ENCODE results near the gene CDYL. TPM values are rescaled to one million over a fixed set of nuclear protein-coding genes. Genes with fewer than 3 reads are reported as not detected.

Gene CDYL
- total and polyA plus RNA-seq, 8 donors = 3.4 to 15.3 (median 10.2) TPM

GRCh38 chr6:4935486-4935885 is 159.3 kb downstream of the CDYL start:
- WGBS, 2 donors = 93% methylated on average over 10 of the region's 10 CpGs
- Histone ChIP-seq H3K4me1 (peaks cover 0 to 5% (median 0%) of the 10 kb centered on the region in 3 donors), H3K36me3 (no peaks in the 10 kb centered on the region), H3K27me3 (no peaks in the 10 kb centered on the region), H3K4me3 (no peak overlapping the region), H3K27ac (no peak overlapping the region), H3K9me3 (no peaks in the 10 kb centered on the region)
- TF ChIP-seq CTCF (IDR thresholded peaks at IDR 0.05) = no peak
- ATAC-seq = no peak
- no peak for FAIRE-seq
- intact Hi-C loops (cut with DNase I) = no loop called here
- DNase-seq = no peak

- FAIRE-seq = no peak
- intact Hi-C loops (cut with DNase I) = no loop called here
- Histone ChIP-seq H3K36me3 (no peaks in the 10 kb centered on the region), H3K27ac (no peak overlapping the region), H3K9me3 (no peaks in the 10 kb centered on the region), H3K27me3 (no peaks in the 10 kb centered on the region), H3K4me1 (peaks cover 0 to 5% (median 0%) of the 10 kb centered on the region in 3 donors), H3K4me3 (no peak overlapping the region)
- no peak for DNase-seq
- TF ChIP-seq CTCF (IDR thresholded peaks at IDR 0.05) = no peak
- ATAC-seq = peak in 1 of 4 donors; percentile 24
- 63 to 70% methylated on average over 13 of the region's 13 CpGs for WGBS, 2 donors
These were observed 159.9 kb downstream of the CDYL start for GRCh38 chr6:4935975-4936680.

- H3K4me1 ChIP-seq = peaks cover 0 to 5% (median 0%) of the 10 kb centered on the region in 3 donors
- FAIRE-seq (no peak), ATAC-seq (peak in 3 of 4 donors; percentile 71 to 86 (median 78)), DNase-seq (no peak)
- WGBS, 2 donors = 1 to 3% methylated on average over 4 of the region's 4 CpGs
- no peaks in the 10 kb centered on the region for H3K27me3 ChIP-seq
- H3K36me3 ChIP-seq = no peaks in the 10 kb centered on the region
- intact Hi-C loops (cut with DNase I) = no loop called here
- no peak overlapping the region for H3K27ac ChIP-seq
- peak in 3 of 4 donors; percentile 11 to 48 (median 42) for TF ChIP-seq CTCF (IDR thresholded peaks at IDR 0.05)
- H3K9me3 ChIP-seq = no peaks in the 10 kb centered on the region
- no peak overlapping the region for H3K4me3 ChIP-seq
These were observed 160.5 kb downstream of the CDYL start for GRCh38 chr6:4936681-4937041.

GRCh38 chr6:4937414-4937813 is 161.2 kb downstream of the CDYL start:
- H3K27ac ChIP-seq = no peak overlapping the region
- H3K27me3 ChIP-seq = no peaks in the 10 kb centered on the region
- H3K9me3 ChIP-seq = no peaks in the 10 kb centered on the region
- WGBS, 2 donors = 93% methylated on average over 9 of the region's 9 CpGs
- intact Hi-C loops (cut with DNase I) = no loop called here
- no peaks in the 10 kb centered on the region for H3K36me3 ChIP-seq
- DNase-seq = no peak
- peaks cover 0 to 5% (median 0%) of the 10 kb centered on the region in 3 donors for H3K4me1 ChIP-seq
- no peak overlapping the region for H3K4me3 ChIP-seq
- no peak for ATAC-seq
- TF ChIP-seq CTCF (IDR thresholded peaks at IDR 0.05) = no peak
- FAIRE-seq = no peak

GRCh38 chr6:4939241-4939640 is 163.0 kb downstream of the CDYL start:
- ATAC-seq (no peak), DNase-seq (no peak), FAIRE-seq (no peak)
- WGBS, 2 donors = 67 to 100% methylated on average over 1 of the region's 1 CpG
- H3K36me3 ChIP-seq = no peaks in the 10 kb centered on the region
- intact Hi-C loops (cut with DNase I) = no loop called here
- no peak overlapping the region for H3K27ac ChIP-seq
- peaks cover 0 to 5% (median 0%) of the 10 kb centered on the region in 3 donors for H3K4me1 ChIP-seq
- no peak for TF ChIP-seq CTCF (IDR thresholded peaks at IDR 0.05)
- no peaks in the 10 kb centered on the region for H3K27me3 ChIP-seq
- no peak overlapping the region for H3K4me3 ChIP-seq
- no peaks in the 10 kb centered on the region for H3K9me3 ChIP-seq
